ENCODE results near the gene SPTAN1. TPM values are rescaled to one million over a fixed set of nuclear protein-coding genes. Genes with fewer than 3 reads are reported as not detected.

Gene SPTAN1
- total RNA-seq, 1 experiment from 2014 or later: 111 TPM

Other genes with a start within 250 kb of the SPTAN1 start
- gene TRUB2, start 230.1 kb upstream of the SPTAN1 start, total RNA-seq (2021; ENCODE audit: unreplicated experiment): 42.1 TPM
- 45.8 TPM for gene COQ4, start 229.7 kb upstream of the SPTAN1 start, total RNA-seq (2021; ENCODE audit: unreplicated experiment)
- 33.9 TPM for gene SLC27A4, start 212.1 kb upstream of the SPTAN1 start, total RNA-seq (2021; ENCODE audit: unreplicated experiment)
- gene URM1, start 181.2 kb upstream of the SPTAN1 start, total RNA-seq (2021; ENCODE audit: unreplicated experiment): 51.6 TPM
- 27.0 TPM for gene CERCAM, start 131.7 kb upstream of the SPTAN1 start, total RNA-seq (2021; ENCODE audit: unreplicated experiment)
- gene ODF2, start 96.6 kb upstream of the SPTAN1 start, total RNA-seq (2021; ENCODE audit: unreplicated experiment): 46.8 TPM
- 36.6 TPM for gene GLE1, start 47.9 kb upstream of the SPTAN1 start, total RNA-seq (2021; ENCODE audit: unreplicated experiment)
- gene DYNC2I2, start 104.3 kb downstream of the SPTAN1 start, total RNA-seq (2021; ENCODE audit: unreplicated experiment): 155 TPM
- 595 TPM for gene SET, start 136.6 kb downstream of the SPTAN1 start, total RNA-seq (2021; ENCODE audit: unreplicated experiment)
- gene PKN3, start 149.9 kb downstream of the SPTAN1 start, total RNA-seq (2021; ENCODE audit: unreplicated experiment): 37.9 TPM
- gene ZDHHC12, start 171.5 kb downstream of the SPTAN1 start, total RNA-seq (2021; ENCODE audit: unreplicated experiment): 57.6 TPM
- 18.0 TPM for gene ZER1, start 219.3 kb downstream of the SPTAN1 start, total RNA-seq (2021; ENCODE audit: unreplicated experiment)
- 17.5 TPM for gene TBC1D13, start 234.7 kb downstream of the SPTAN1 start, total RNA-seq (2021; ENCODE audit: unreplicated experiment)